ENCODE results near the gene GLRA3. TPM values are rescaled to one million over a fixed set of nuclear protein-coding genes. Genes with fewer than 3 reads are reported as not detected.

Gene GLRA3
- total and polyA plus RNA-seq, 8 donors: 0.04 to 0.49 (median 0.12) TPM

- Histone ChIP-seq H3K4me1 (no peaks in the 10 kb centered on the region), H3K36me3 (no peaks in the 10 kb centered on the region), H3K9me3 (no peaks in the 10 kb centered on the region), H3K27me3 (no peaks in the 10 kb centered on the region), H3K27ac (no peak overlapping the region), H3K4me3 (no peak overlapping the region)
- intact Hi-C loops (cut with DNase I): no loop called here
- no peak for TF ChIP-seq CTCF (IDR thresholded peaks at IDR 0.05)
- FAIRE-seq (no peak), ATAC-seq (no peak), DNase-seq (no peak)
- 24 to 27% methylated on average over 1 of the region's 1 CpG for WGBS, 2 donors
These were observed 31.5 kb upstream of the GLRA3 start for GRCh38 chr4:174860588-174860987.

GRCh38 chr4:174859904-174860303 is 30.9 kb upstream of the GLRA3 start:
- Histone ChIP-seq H3K4me3 (no peak overlapping the region), H3K36me3 (no peaks in the 10 kb centered on the region), H3K9me3 (no peaks in the 10 kb centered on the region), H3K27me3 (no peaks in the 10 kb centered on the region), H3K4me1 (no peaks in the 10 kb centered on the region), H3K27ac (no peak overlapping the region)
- 22 to 59% methylated on average over 2 of the region's 2 CpGs for WGBS, 2 donors
- no peak for ATAC-seq
- intact Hi-C loops (cut with DNase I): no loop called here
- FAIRE-seq: no peak
- no peak for TF ChIP-seq CTCF (IDR thresholded peaks at IDR 0.05)
- no peak for DNase-seq

- WGBS, 2 donors: 40 to 59% methylated on average over 3 of the region's 3 CpGs
- intact Hi-C loops (cut with DNase I): no loop called here
- FAIRE-seq (no peak), DNase-seq (no peak), ATAC-seq (no peak)
- no peaks in the 10 kb centered on the region for H3K9me3 ChIP-seq
- no peak overlapping the region for H3K4me3 ChIP-seq
- no peak for TF ChIP-seq CTCF (IDR thresholded peaks at IDR 0.05)
- no peaks in the 10 kb centered on the region for H3K4me1 ChIP-seq
- H3K36me3 ChIP-seq: no peaks in the 10 kb centered on the region
- H3K27me3 ChIP-seq: no peaks in the 10 kb centered on the region
- no peak overlapping the region for H3K27ac ChIP-seq
These were observed 28.1 kb upstream of the GLRA3 start for GRCh38 chr4:174856926-174857800.

- no peak for TF ChIP-seq CTCF (IDR thresholded peaks at IDR 0.05)
- H3K36me3 ChIP-seq: no peaks in the 10 kb centered on the region
- intact Hi-C loops (cut with DNase I): no loop called here
- H3K4me3 ChIP-seq: no peak overlapping the region
- no peak for FAIRE-seq
- DNase-seq: no peak
- H3K27me3 ChIP-seq: no peaks in the 10 kb centered on the region
- no peaks in the 10 kb centered on the region for H3K9me3 ChIP-seq
- no peak for ATAC-seq
- H3K4me1 ChIP-seq: no peaks in the 10 kb centered on the region
- no peak overlapping the region for H3K27ac ChIP-seq
- 43 to 57% methylated on average over 4 of the region's 4 CpGs for WGBS, 2 donors
These were observed 26.0 kb upstream of the GLRA3 start for GRCh38 chr4:174855050-174855449.

- DNase-seq (no peak), FAIRE-seq (no peak), ATAC-seq (no peak)
- Histone ChIP-seq H3K27me3 (no peaks in the 10 kb centered on the region), H3K36me3 (no peaks in the 10 kb centered on the region), H3K4me3 (no peak overlapping the region), H3K9me3 (no peaks in the 10 kb centered on the region), H3K4me1 (no peaks in the 10 kb centered on the region), H3K27ac (no peak overlapping the region)
- 49 to 53% methylated on average over 3 of the region's 3 CpGs for WGBS, 2 donors
- no peak for TF ChIP-seq CTCF (IDR thresholded peaks at IDR 0.05)
- intact Hi-C loops (cut with DNase I): no loop called here
These were observed 24.6 kb upstream of the GLRA3 start for GRCh38 chr4:174853629-174854028.
